Mesendoderm (in vitro differentiated cells): ENCODE measurements around the gene MICAL2.

ENCODE experiments used
- DNase-seq: peaks from one replicate; pipeline ENCODE4 v3.0.0; 2013
- H2AK5ac ChIP-seq: 2 replicates; pipeline ENCODE4 v1.6.1; 2013; ENCODE audit warnings: low read length, inconsistent platforms
- H2BK120ac ChIP-seq: 2 replicates; pipeline ENCODE4 v1.6.1; 2013; ENCODE audit warnings: low read depth, mild to moderate bottlenecking, low read length, moderate library complexity, mixed read lengths
- H2BK15ac ChIP-seq: replicated peaks from 2 replicates; pipeline ENCODE4 v1.6.1; 2013; ENCODE audit warnings: low read depth, mild to moderate bottlenecking, moderate library complexity
- H2BK5ac ChIP-seq: 2 replicates; pipeline ENCODE4 v1.6.1; 2013; ENCODE audit warnings: low read length, inconsistent platforms
- H3K18ac ChIP-seq: 2 replicates; pipeline ENCODE4 v1.6.1; 2013; ENCODE audit warnings: mild to moderate bottlenecking, low read length, mixed read lengths
- H3K23ac ChIP-seq: one replicate; pipeline ENCODE4 v1.6.1; 2013; ENCODE audit warnings: low read length
- H3K27ac ChIP-seq: 2 replicates; pipeline ENCODE4 v1.5.1; 2013; ENCODE audit warnings: low read depth, mild to moderate bottlenecking, inconsistent platforms, low read length, moderate library complexity
- H3K27me3 ChIP-seq: 2 replicates; pipeline ENCODE4 v1.6.1; 2013; ENCODE audit warnings: low read length, control low read depth, mild to moderate bottlenecking, inconsistent platforms; ENCODE audit not compliant: insufficient read depth, poor library complexity
- H3K36me3 ChIP-seq: 2 replicates; pipeline ENCODE4 v1.6.1; 2013; ENCODE audit warnings: low read length, inconsistent platforms; ENCODE audit not compliant: control insufficient read depth, insufficient read depth
- H3K4ac ChIP-seq: one replicate; pipeline ENCODE4 v1.6.1; 2013; ENCODE audit warnings: low read depth, mild to moderate bottlenecking, low read length, moderate library complexity
- H3K4me1 ChIP-seq: 2 replicates; pipeline ENCODE4 v1.6.1; 2013; ENCODE audit warnings: low read depth, low read length, inconsistent platforms; ENCODE audit not compliant: control insufficient read depth
- H3K4me2 ChIP-seq: 2 replicates; pipeline ENCODE4 v1.6.1; 2013; ENCODE audit warnings: low read length
- H3K4me3 ChIP-seq: 2 replicates; pipeline ENCODE4 v1.5.1; 2013; ENCODE audit warnings: mild to moderate bottlenecking, low read length
- H3K56ac ChIP-seq: one replicate; pipeline ENCODE4 v1.6.1; 2013; ENCODE audit warnings: low read length
- H3K79me1 ChIP-seq: 2 replicates; pipeline ENCODE4 v1.6.1; 2013; ENCODE audit warnings: low read length, inconsistent platforms
- H3K79me2 ChIP-seq: 2 replicates; pipeline ENCODE4 v1.6.1; 2013; ENCODE audit warnings: mild to moderate bottlenecking, low read length; ENCODE audit not compliant: control insufficient read depth, insufficient read depth
- H3K9ac ChIP-seq: 2 replicates; pipeline ENCODE4 v1.6.1; 2013; ENCODE audit warnings: low read length, inconsistent platforms
- H4K5ac ChIP-seq: one replicate; pipeline ENCODE4 v1.6.1; 2013; ENCODE audit warnings: low read length
- H4K8ac ChIP-seq: one replicate; pipeline ENCODE4 v1.6.1; 2013; ENCODE audit warnings: low read depth, mild to moderate bottlenecking, control low read depth, low read length, moderate library complexity
- WGBS: extraction: QIAGEN DNeasy Blood & Tissue Kit; methylation state at CpG from one replicate; pipeline ENCODE4 v1.1.7; 2013; ENCODE audit warnings: low lambda C conversion rate, missing lambda C conversion rate; ENCODE audit not compliant: insufficient coverage; ENCODE audit errors: extremely low coverage; 5-methylcytosine and 5-hydroxymethylcytosine counted together

Gene MICAL2

GRCh38 chr11:12066056-12066798, 44.2 kb upstream of the MICAL2 start:
- H3K36me3 ChIP-seq, result no peaks in the 10 kb centered on the region
- WGBS, result no CpG with 5 or more reads among the region's 7 CpGs
- no peak overlapping the region for H3K9ac ChIP-seq
- H3K4me3 ChIP-seq, result no peak overlapping the region
- H3K4ac ChIP-seq, result no peak overlapping the region
- H2BK5ac ChIP-seq, result peak overlapping the region; percentile 43
- H3K4me1 ChIP-seq, result peaks cover 8% of the 10 kb centered on the region
- no peak overlapping the region for H4K8ac ChIP-seq
- peak overlapping the region; percentile 22 for H3K56ac ChIP-seq
- no peaks in the 10 kb centered on the region for H3K79me1 ChIP-seq
- no peak overlapping the region for H3K4me2 ChIP-seq
- peak overlapping the region; percentile 69 for H3K27ac ChIP-seq
- H3K18ac ChIP-seq, result no peak overlapping the region
- DNase-seq, result peak; percentile 96
- H3K27me3 ChIP-seq, result no peaks in the 10 kb centered on the region
- H2BK120ac ChIP-seq, result no peak overlapping the region
- H2BK15ac ChIP-seq, result no peak overlapping the region
- no peak overlapping the region for H3K23ac ChIP-seq
- no peak overlapping the region for H4K5ac ChIP-seq
- H3K79me2 ChIP-seq, result no peaks in the 10 kb centered on the region
- H2AK5ac ChIP-seq, result no peak overlapping the region

GRCh38 chr11:12066799-12067508, 43.4 kb upstream of the MICAL2 start:
- no peak overlapping the region for H2BK15ac ChIP-seq
- no peak overlapping the region for H3K4me3 ChIP-seq
- DNase-seq, result peak; percentile 98

GRCh38 chr11:12067796-12068357, 42.5 kb upstream of the MICAL2 start:
- Histone ChIP-seq H3K27me3 (no peaks in the 10 kb centered on the region), H3K4me1 (peaks cover 8% of the 10 kb centered on the region), H2BK15ac (no peak overlapping the region), H3K4ac (peak overlapping the region; percentile 78), H4K5ac (no peak overlapping the region), H3K79me2 (no peaks in the 10 kb centered on the region), H3K18ac (peak overlapping the region; percentile 96), H4K8ac (no peak overlapping the region), H3K36me3 (no peaks in the 10 kb centered on the region), H3K4me3 (no peak overlapping the region), H2BK120ac (peak overlapping the region; percentile 56), H3K9ac (no peak overlapping the region), H3K4me2 (no peak overlapping the region), H3K27ac (peak overlapping the region; percentile 18), H3K79me1 (no peaks in the 10 kb centered on the region), H2AK5ac (no peak overlapping the region), H3K23ac (no peak overlapping the region), H3K56ac (peak overlapping the region; percentile 44), H2BK5ac (peak overlapping the region; percentile 6)
- WGBS, result no CpG with 5 or more reads among the region's 5 CpGs
- DNase-seq, result no peak

More at GRCh38 chr11:12066799-12067508, 43.4 kb upstream of the MICAL2 start:
- Histone ChIP-seq H2AK5ac (no peak overlapping the region), H3K4ac (no peak overlapping the region), H2BK120ac (no peak overlapping the region), H3K36me3 (no peaks in the 10 kb centered on the region), H3K27me3 (no peaks in the 10 kb centered on the region), H3K79me2 (no peaks in the 10 kb centered on the region), H3K18ac (no peak overlapping the region), H3K23ac (no peak overlapping the region), H3K56ac (no peak overlapping the region), H3K27ac (peak overlapping the region; percentile 69), H3K4me2 (no peak overlapping the region), H3K79me1 (no peaks in the 10 kb centered on the region), H3K4me1 (peaks cover 8% of the 10 kb centered on the region), H3K9ac (no peak overlapping the region), H4K8ac (no peak overlapping the region), H4K5ac (no peak overlapping the region), H2BK5ac (no peak overlapping the region)
- WGBS, result no CpG with 5 or more reads among the region's 8 CpGs

DNA sequence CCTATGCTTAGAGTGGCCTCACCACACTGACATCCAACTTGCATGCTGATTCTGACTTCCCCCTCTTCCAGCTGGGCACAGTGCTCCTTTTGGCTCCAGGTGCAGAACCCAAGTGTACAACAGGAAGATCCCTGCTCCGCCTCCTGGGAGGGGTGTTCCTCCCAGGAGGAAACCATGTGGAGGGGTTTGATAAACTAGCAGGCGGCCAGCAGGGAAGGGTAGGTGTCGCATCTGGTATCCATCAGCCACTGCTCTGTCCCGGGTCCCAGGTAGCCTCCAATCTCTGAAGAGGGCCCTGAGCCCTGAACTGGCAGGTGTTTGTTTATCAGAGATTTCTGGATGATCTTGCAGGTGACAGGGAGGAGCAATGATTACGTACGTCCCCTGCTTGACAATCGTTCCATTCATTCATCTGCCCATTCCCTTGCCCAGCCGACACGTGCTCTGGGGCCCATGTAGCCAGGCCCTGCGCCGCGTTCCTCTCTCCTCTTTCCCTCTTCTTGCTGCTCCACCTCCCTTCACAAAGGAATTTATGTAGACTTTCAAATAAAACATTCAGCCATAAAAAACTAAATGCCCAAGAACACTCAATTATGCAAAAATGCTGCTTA, 41.2 kb upstream of the MICAL2 start:
- H3K36me3 ChIP-seq, result no peaks in the 10 kb centered on the region
- H3K23ac ChIP-seq, result no peak overlapping the region
- H3K4ac ChIP-seq, result no peak overlapping the region
- no peak overlapping the region for H3K4me3 ChIP-seq
- H3K27ac ChIP-seq, result no peak overlapping the region
- DNase-seq, result peak; percentile 75
- no peak overlapping the region for H2BK5ac ChIP-seq
- no peak overlapping the region for H3K4me2 ChIP-seq
- H4K8ac ChIP-seq, result no peak overlapping the region
- H4K5ac ChIP-seq, result no peak overlapping the region
- no peaks in the 10 kb centered on the region for H3K79me1 ChIP-seq
- H3K18ac ChIP-seq, result no peak overlapping the region
- H3K56ac ChIP-seq, result no peak overlapping the region
- no peak overlapping the region for H2AK5ac ChIP-seq
- no CpG with 5 or more reads among the region's 12 CpGs for WGBS
- H3K4me1 ChIP-seq, result peaks cover 8% of the 10 kb centered on the region
- no peak overlapping the region for H2BK15ac ChIP-seq
- no peaks in the 10 kb centered on the region for H3K27me3 ChIP-seq
- no peak overlapping the region for H2BK120ac ChIP-seq
- no peak overlapping the region for H3K9ac ChIP-seq
- no peaks in the 10 kb centered on the region for H3K79me2 ChIP-seq

DNA sequence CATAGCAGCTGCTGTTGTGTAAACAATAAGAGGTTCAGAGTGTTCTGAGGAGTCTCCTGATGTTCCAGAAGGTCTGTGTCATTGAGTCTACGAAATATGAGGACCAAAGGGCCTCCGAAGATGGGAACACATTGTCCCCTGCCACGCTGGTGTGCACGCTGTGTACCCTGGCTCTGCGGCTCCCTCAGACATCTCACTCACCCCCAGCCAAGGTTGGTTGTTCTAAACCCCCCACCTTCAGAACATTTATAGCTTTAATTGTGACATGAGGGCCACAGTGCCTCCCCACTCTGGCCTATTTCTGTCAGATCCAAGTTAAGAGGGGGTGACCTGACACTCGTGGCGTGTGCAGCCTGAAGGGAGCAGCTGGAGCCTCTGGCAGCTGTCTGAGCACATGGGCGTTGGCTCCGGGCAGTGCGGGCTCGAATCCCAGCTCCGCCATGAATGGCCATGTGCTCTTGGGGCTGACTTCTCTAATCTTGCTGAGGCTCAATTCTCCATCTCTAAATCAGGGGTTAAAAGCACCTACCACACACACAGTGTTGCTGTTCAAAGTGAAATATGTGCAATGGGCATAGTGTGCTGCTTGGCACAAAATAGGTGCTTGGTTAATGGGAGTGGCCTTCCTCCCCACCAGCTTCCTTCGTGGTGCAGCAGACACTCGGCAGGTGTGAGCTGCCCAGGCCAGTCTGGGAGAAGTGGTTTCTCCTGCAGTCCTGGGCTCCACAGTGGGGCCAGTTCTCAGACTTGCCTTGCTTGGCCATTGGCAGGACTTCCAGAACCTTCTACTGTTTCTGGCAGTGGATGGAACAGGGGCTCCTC, 39.7 kb upstream of the MICAL2 start:
- H3K4me3 ChIP-seq, result no peak overlapping the region
- H3K4me1 ChIP-seq, result peaks cover 8% of the 10 kb centered on the region
- H3K36me3 ChIP-seq, result no peaks in the 10 kb centered on the region
- H2BK120ac ChIP-seq, result no peak overlapping the region
- no peak overlapping the region for H4K8ac ChIP-seq
- H4K5ac ChIP-seq, result no peak overlapping the region
- no peak overlapping the region for H3K18ac ChIP-seq
- no peaks in the 10 kb centered on the region for H3K27me3 ChIP-seq
- H3K23ac ChIP-seq, result peak overlapping the region; percentile 10
- no peak overlapping the region for H3K4me2 ChIP-seq
- H3K79me2 ChIP-seq, result no peaks in the 10 kb centered on the region
- no peak for DNase-seq
- WGBS, result no CpG with 5 or more reads among the region's 14 CpGs
- H3K79me1 ChIP-seq, result no peaks in the 10 kb centered on the region
- no peak overlapping the region for H3K27ac ChIP-seq
- H2BK15ac ChIP-seq, result no peak overlapping the region
- H3K56ac ChIP-seq, result no peak overlapping the region
- H3K4ac ChIP-seq, result no peak overlapping the region
- H3K9ac ChIP-seq, result no peak overlapping the region
- no peak overlapping the region for H2BK5ac ChIP-seq
- H2AK5ac ChIP-seq, result no peak overlapping the region
